Endodermal cell (in vitro differentiated cells): ENCODE results near the gene FPR3. TPM values are rescaled to one million over a fixed set of nuclear protein-coding genes. Genes with fewer than 3 reads are reported as not detected.

Source experiments
- DNase-seq: peaks from one replicate; pipeline ENCODE4 v3.0.0-alpha.2; 2017
- H3K27ac ChIP-seq: 2 replicates; pipeline ENCODE4 v1.5.1; 2013; ENCODE audit warnings: mild to moderate bottlenecking, low read depth, low read length, moderate library complexity
- H3K27me3 ChIP-seq: 2 replicates; pipeline ENCODE4 v1.6.1; 2013; ENCODE audit warnings: mild to moderate bottlenecking, low read length, moderate library complexity; ENCODE audit not compliant: insufficient read depth, control insufficient read depth, poor library complexity, severe bottlenecking
- H3K36me3 ChIP-seq: 2 replicates; pipeline ENCODE4 v1.7.0; 2013; ENCODE audit warnings: mild to moderate bottlenecking, low read length, moderate library complexity; ENCODE audit not compliant: control insufficient read depth, insufficient read depth
- H3K4me1 ChIP-seq: one replicate; pipeline ENCODE4 v1.7.0; 2013; ENCODE audit warnings: low read length; ENCODE audit not compliant: control insufficient read depth, insufficient read depth
- H3K4me3 ChIP-seq: 2 replicates; pipeline ENCODE4 v1.5.1; 2013; ENCODE audit warnings: mild to moderate bottlenecking, low read length, moderate library complexity
- H3K9ac ChIP-seq: 2 replicates; pipeline ENCODE4 v1.6.1; 2013; ENCODE audit warnings: mild to moderate bottlenecking, low read length, moderate library complexity; ENCODE audit not compliant: poor library complexity, severe bottlenecking; ENCODE audit errors: extremely low read depth
- H3K9me3 ChIP-seq: 2 replicates; pipeline ENCODE4 v1.6.1; 2013; ENCODE audit warnings: mild to moderate bottlenecking, low read length, moderate library complexity; ENCODE audit not compliant: control insufficient read depth
- H3K27ac Mint-ChIP-seq: 2 replicates; pipeline ENCODE4 v1.8.0; 2020; ENCODE audit warnings: mixed read lengths
- H3K27me3 Mint-ChIP-seq: 2 replicates; pipeline ENCODE4 v1.8.0; 2021; ENCODE audit warnings: mild to moderate bottlenecking, mixed read lengths; ENCODE audit not compliant: insufficient read depth
- H3K36me3 Mint-ChIP-seq: 2 replicates; pipeline ENCODE4 v1.8.0; 2020; ENCODE audit warnings: low read depth, mixed read lengths
- H3K4me1 Mint-ChIP-seq: 2 replicates; pipeline ENCODE4 v1.8.0; 2020; ENCODE audit warnings: mixed read lengths
- H3K4me3 Mint-ChIP-seq: 2 replicates; pipeline ENCODE4 v1.8.0; 2020; ENCODE audit warnings: mild to moderate bottlenecking, moderate library complexity, mixed read lengths
- H3K9me3 Mint-ChIP-seq: 2 replicates; pipeline ENCODE4 v1.8.0; 2020; ENCODE audit warnings: mild to moderate bottlenecking, mixed read lengths
- CTCF ChIP-seq: fragments of 200-600 bp; sonication (generic); conservative IDR thresholded peaks from 2 replicates; pipeline ENCODE4 v1.5.0; 2021; ENCODE audit warnings: antibody characterized with exemption, mild to moderate bottlenecking
- WGBS, 2 experiments: methylation state at CpG; one replicate each; pipeline versions ENCODE4 v1.1.5 to v1.1.7; 2013; ENCODE audit warnings: missing lambda C conversion rate in 2 of 2, mixed read lengths in 1 of 2; ENCODE audit not compliant: insufficient coverage in 1 of 2, insufficient read length in 1 of 2; 5-methylcytosine and 5-hydroxymethylcytosine counted together
- total RNA-seq, 2 donors: library from RNA; stranded (reverse); fragmentation: NEBNext Ultra II Directional in 1 of 2; extraction: Animal tissue kit (Norgen Biotek cat#: 25700) in 1 of 2; gene quantifications; 2 replicates in 1 of 2; 3 replicates in 1 of 2; pipeline ENCODE4 v1.2.1, GENCODE V29; 2021

The FPR3 gene
- total RNA-seq, 2 donors from 2014 or later: not detected

GRCh38 chr19:51750400-51751094, 44.4 kb upstream of the FPR3 start:
- Histone ChIP-seq H3K4me3 (no peak overlapping the region), H3K9ac (no peak overlapping the region), H3K27ac (no peak overlapping the region), H3K9me3 (no peaks in the 10 kb centered on the region), H3K27me3 (no peaks in the 10 kb centered on the region), H3K4me1 (no peaks in the 10 kb centered on the region), H3K36me3 (no peaks in the 10 kb centered on the region)
- 85 to 87% methylated on average over 5 to 7 of the region's 7 CpGs for WGBS, 2 experiments
- no peaks in the 10 kb centered on the region for H3K36me3 Mint-ChIP-seq
- TF ChIP-seq CTCF: no peak
- H3K4me1 Mint-ChIP-seq: no peaks in the 10 kb centered on the region
- no peak overlapping the region for H3K4me3 Mint-ChIP-seq
- peaks cover 6% of the 10 kb centered on the region for H3K27me3 Mint-ChIP-seq
- H3K9me3 Mint-ChIP-seq: peaks cover 9% of the 10 kb centered on the region
- DNase-seq: no peak
- H3K27ac Mint-ChIP-seq: no peak overlapping the region

GRCh38 chr19:51751655-51752054, 43.3 kb upstream of the FPR3 start, which contains the start of gene FPR1:
Gene FPR1, minus strand, starts transcription at chr19:51751878. Its CDS starts 4,884 bp downstream, at chr19:51746994.
- no peak for TF ChIP-seq CTCF
- Histone ChIP-seq H3K9me3 (no peaks in the 10 kb centered on the region), H3K27ac (no peak within 1 kb of the TSS), H3K4me3 (no peak within 1 kb of the TSS), H3K36me3 (no peaks in the 10 kb centered on the region), H3K4me1 (no peaks in the 10 kb centered on the region), H3K9ac (no peak within 1 kb of the TSS), H3K27me3 (no peaks in the 10 kb centered on the region)
- H3K4me1 Mint-ChIP-seq: no peaks in the 10 kb centered on the region
- 92% methylated on average over 2 of the region's 2 CpGs; no CpG with 5 or more reads in 1 of the 2 experiments for WGBS, 2 experiments
- no peak for DNase-seq
- H3K27ac Mint-ChIP-seq: no peak within 1 kb of the TSS
- no peaks in the 10 kb centered on the region for H3K36me3 Mint-ChIP-seq
- H3K27me3 Mint-ChIP-seq: peaks cover 15% of the 10 kb centered on the region
- no peak within 1 kb of the TSS for H3K4me3 Mint-ChIP-seq
- H3K9me3 Mint-ChIP-seq: peaks cover 9% of the 10 kb centered on the region

- 92% methylated on average over 6 of the region's 6 CpGs for WGBS, 2 experiments
- peaks cover 9% of the 10 kb centered on the region for H3K9me3 Mint-ChIP-seq
These were observed 40.8 kb upstream of the FPR3 start for GRCh38 chr19:51754109-51754508.

More at GRCh38 chr19:51754109-51754508, 40.8 kb upstream of the FPR3 start:
- Histone ChIP-seq H3K27ac (no peak overlapping the region), H3K36me3 (no peaks in the 10 kb centered on the region), H3K9ac (no peak overlapping the region), H3K4me3 (no peak overlapping the region), H3K27me3 (no peaks in the 10 kb centered on the region), H3K4me1 (no peaks in the 10 kb centered on the region), H3K9me3 (no peaks in the 10 kb centered on the region)
- Mint-ChIP-seq H3K27ac (no peak overlapping the region), H3K36me3 (no peaks in the 10 kb centered on the region), H3K4me1 (no peaks in the 10 kb centered on the region), H3K4me3 (no peak overlapping the region), H3K27me3 (peaks cover 16% of the 10 kb centered on the region)
- no peak for DNase-seq
- TF ChIP-seq CTCF: no peak
